H9 (cell line): Measurements from ENCODE around the gene WDR33. TPM values are rescaled to one million over a fixed set of nuclear protein-coding genes. Genes with fewer than 3 reads are reported as not detected.
A peak's percentile ranks its signal among the peaks of the same experiment; 100 is the strongest.

Source experiments
- DNase-seq: peaks from one replicate; pipeline ENCODE4 v3.0.0-alpha.2; 2017
- H2AFZ ChIP-seq: one replicate; pipeline ENCODE4 v1.6.1; 2013; ENCODE audit warnings: mild to moderate bottlenecking, low read length, control low read depth, moderate library complexity
- H2AK5ac ChIP-seq: 2 replicates; pipeline ENCODE4 v1.6.1; 2013; ENCODE audit warnings: low read length, control low read depth, mixed read lengths; ENCODE audit not compliant: insufficient read length
- H2BK120ac ChIP-seq: one replicate; pipeline ENCODE4 v1.6.1; 2013; ENCODE audit warnings: low read depth, mild to moderate bottlenecking, low read length, control low read depth, inconsistent platforms; ENCODE audit not compliant: poor library complexity, severe bottlenecking
- H2BK12ac ChIP-seq: 2 replicates; pipeline ENCODE4 v1.6.1; 2013; ENCODE audit warnings: low read length, control low read depth, mixed read lengths, low read depth; ENCODE audit not compliant: insufficient read length
- H2BK15ac ChIP-seq: 2 replicates; pipeline ENCODE4 v1.6.1; 2013; ENCODE audit warnings: low read depth, low read length, control low read depth
- H2BK20ac ChIP-seq: one replicate; pipeline ENCODE4 v1.6.1; 2013; ENCODE audit warnings: low read depth, mild to moderate bottlenecking, low read length, control low read depth, inconsistent platforms; ENCODE audit not compliant: poor library complexity, severe bottlenecking
- H2BK5ac ChIP-seq: 2 replicates; pipeline ENCODE4 v1.6.1; 2013; ENCODE audit warnings: low read length, control low read depth, mixed read lengths; ENCODE audit not compliant: insufficient read length
- H3K14ac ChIP-seq: 2 replicates; pipeline ENCODE4 v1.6.1; 2013; ENCODE audit warnings: low read length, control low read depth; ENCODE audit not compliant: insufficient read depth
- H3K18ac ChIP-seq: 2 replicates; pipeline ENCODE4 v1.6.1; 2013; ENCODE audit warnings: low read depth, mild to moderate bottlenecking, mixed read lengths, low read length, control low read depth; ENCODE audit not compliant: insufficient read length
- H3K23ac ChIP-seq: 2 replicates; pipeline ENCODE4 v1.6.1; 2013; ENCODE audit warnings: low read length, control low read depth, mixed read lengths, low read depth; ENCODE audit not compliant: insufficient read length
- H3K23me2 ChIP-seq: 2 replicates; pipeline ENCODE4 v1.6.1; 2013; ENCODE audit warnings: low read depth, mild to moderate bottlenecking, mixed read lengths, low read length, control low read depth; ENCODE audit not compliant: insufficient read length, poor library complexity, severe bottlenecking
- H3K27ac ChIP-seq: 2 replicates; pipeline ENCODE4 v1.5.1; 2013; ENCODE audit warnings: low read length, control low read depth, mixed read lengths, low read depth; ENCODE audit not compliant: insufficient read length
- H3K27me3 ChIP-seq: 2 replicates; pipeline ENCODE4 v1.6.1; 2013; ENCODE audit warnings: low read length, control low read depth, inconsistent platforms; ENCODE audit not compliant: insufficient read depth
- H3K4ac ChIP-seq: 2 replicates; pipeline ENCODE4 v1.6.1; 2013; ENCODE audit warnings: low read depth, mild to moderate bottlenecking, control low read depth, inconsistent platforms, low read length, moderate library complexity
- H3K4me1 ChIP-seq: 2 replicates; pipeline ENCODE4 v1.6.1; 2013; ENCODE audit warnings: low read length, control low read depth, inconsistent platforms; ENCODE audit not compliant: insufficient read depth
- H3K4me2 ChIP-seq: 2 replicates; pipeline ENCODE4 v1.6.1; 2013; ENCODE audit warnings: low read length, control low read depth, mixed read lengths; ENCODE audit not compliant: insufficient read length, insufficient read depth
- H3K56ac ChIP-seq: 2 replicates; pipeline ENCODE4 v1.6.1; 2013; ENCODE audit warnings: low read depth, mild to moderate bottlenecking, mixed read lengths, low read length, control low read depth; ENCODE audit not compliant: insufficient read length
- H3K79me1 ChIP-seq: 2 replicates; pipeline ENCODE4 v1.6.1; 2013; ENCODE audit warnings: low read depth, mild to moderate bottlenecking, moderate library complexity, low read length, control low read depth, inconsistent platforms; ENCODE audit not compliant: insufficient read depth, poor library complexity, severe bottlenecking
- H3K79me2 ChIP-seq: 2 replicates; pipeline ENCODE4 v1.6.1; 2013; ENCODE audit warnings: low read length, control low read depth, inconsistent platforms; ENCODE audit not compliant: insufficient read depth
- H3K9ac ChIP-seq: 2 replicates; pipeline ENCODE4 v1.6.1; 2013; ENCODE audit warnings: low read length, control low read depth, mixed read lengths; ENCODE audit not compliant: insufficient read length; ENCODE audit errors: extremely low read depth
- H3K9me3 ChIP-seq: one replicate; pipeline ENCODE4 v1.6.1; 2013; ENCODE audit warnings: low read depth, low read length, inconsistent platforms; ENCODE audit not compliant: control insufficient read depth
- H3T11ph ChIP-seq: one replicate; pipeline ENCODE4 v1.6.1; 2013; ENCODE audit warnings: mild to moderate bottlenecking, low read length, control low read depth, inconsistent platforms
- H4K20me1 ChIP-seq: one replicate; pipeline ENCODE4 v1.6.1; 2013; ENCODE audit not compliant: control insufficient read depth, insufficient read length, insufficient read depth
- H4K5ac ChIP-seq: 2 replicates; pipeline ENCODE4 v1.6.1; 2013; ENCODE audit warnings: low read depth, mild to moderate bottlenecking, mixed read lengths, low read length, control low read depth; ENCODE audit not compliant: insufficient read length
- H4K8ac ChIP-seq: replicated peaks from 2 replicates; pipeline ENCODE4 v1.6.1; 2013; ENCODE audit warnings: low read length, control low read depth, mixed read lengths, low read depth; ENCODE audit not compliant: insufficient read length
- H4K91ac ChIP-seq: 2 replicates; pipeline ENCODE4 v1.6.1; 2013; ENCODE audit warnings: low read depth, mild to moderate bottlenecking, moderate library complexity, mixed read lengths, low read length, control low read depth; ENCODE audit not compliant: insufficient read length
- H3K27ac Mint-ChIP-seq, 3 experiments: 2 replicates in 2 of 3; 3 replicates in 1 of 3; pipeline ENCODE4 v1.8.0; 2020 to 2021; ENCODE audit warnings: mixed read lengths in 3 of 3, mild to moderate bottlenecking in 1 of 3, moderate library complexity in 1 of 3
- H3K27me3 Mint-ChIP-seq: 2 replicates; pipeline ENCODE4 v1.8.0; 2021; ENCODE audit warnings: low read depth, mild to moderate bottlenecking, moderate library complexity, mixed read lengths
- H3K36me3 Mint-ChIP-seq, 3 experiments: 2 replicates in 2 of 3; 3 replicates in 1 of 3; pipeline ENCODE4 v1.8.0; 2020 to 2021; ENCODE audit warnings: low read depth in 3 of 3, mixed read lengths in 3 of 3; ENCODE audit not compliant: insufficient read depth in 1 of 3
- H3K4me1 Mint-ChIP-seq, 2 experiments: 2 replicates each; pipeline ENCODE4 v1.8.0; 2020; ENCODE audit warnings: mixed read lengths in 2 of 2
- H3K4me3 Mint-ChIP-seq, 2 experiments: 2 replicates in 1 of 2; 3 replicates in 1 of 2; pipeline ENCODE4 v1.8.0; 2020 to 2021; ENCODE audit warnings: mild to moderate bottlenecking in 2 of 2, mixed read lengths in 2 of 2, moderate library complexity in 1 of 2
- H3K9me3 Mint-ChIP-seq, 2 experiments: 2 replicates in 1 of 2; 3 replicates in 1 of 2; pipeline ENCODE4 v1.8.0; 2020; ENCODE audit warnings: mild to moderate bottlenecking in 2 of 2, mixed read lengths in 2 of 2, moderate library complexity in 1 of 2
- WGBS: extraction: QIAGEN DNeasy Blood & Tissue Kit; methylation state at CpG from one replicate; pipeline ENCODE4 v1.1.7; 2013; ENCODE audit warnings: missing lambda C conversion rate, low lambda C conversion rate, mixed read lengths; ENCODE audit not compliant: insufficient read length; ENCODE audit errors: extremely low coverage; 5-methylcytosine and 5-hydroxymethylcytosine counted together
- total RNA-seq: library from RNA; stranded (reverse); gene quantifications from 2 replicates; pipeline ENCODE4 v1.2.1, GENCODE V29; 2021
- TF ChIP-seq, protein P1 (sequence below): fragments of 200-600 bp; sonication (generic); conservative IDR thresholded peaks from 3 replicates; pipeline ENCODE4 v1.8.0; 2021; ENCODE audit warnings: antibody characterized with exemption, mild to moderate bottlenecking

The WDR33 gene
- total RNA-seq, 1 experiment from 2014 or later = 86.0 TPM

DNA sequence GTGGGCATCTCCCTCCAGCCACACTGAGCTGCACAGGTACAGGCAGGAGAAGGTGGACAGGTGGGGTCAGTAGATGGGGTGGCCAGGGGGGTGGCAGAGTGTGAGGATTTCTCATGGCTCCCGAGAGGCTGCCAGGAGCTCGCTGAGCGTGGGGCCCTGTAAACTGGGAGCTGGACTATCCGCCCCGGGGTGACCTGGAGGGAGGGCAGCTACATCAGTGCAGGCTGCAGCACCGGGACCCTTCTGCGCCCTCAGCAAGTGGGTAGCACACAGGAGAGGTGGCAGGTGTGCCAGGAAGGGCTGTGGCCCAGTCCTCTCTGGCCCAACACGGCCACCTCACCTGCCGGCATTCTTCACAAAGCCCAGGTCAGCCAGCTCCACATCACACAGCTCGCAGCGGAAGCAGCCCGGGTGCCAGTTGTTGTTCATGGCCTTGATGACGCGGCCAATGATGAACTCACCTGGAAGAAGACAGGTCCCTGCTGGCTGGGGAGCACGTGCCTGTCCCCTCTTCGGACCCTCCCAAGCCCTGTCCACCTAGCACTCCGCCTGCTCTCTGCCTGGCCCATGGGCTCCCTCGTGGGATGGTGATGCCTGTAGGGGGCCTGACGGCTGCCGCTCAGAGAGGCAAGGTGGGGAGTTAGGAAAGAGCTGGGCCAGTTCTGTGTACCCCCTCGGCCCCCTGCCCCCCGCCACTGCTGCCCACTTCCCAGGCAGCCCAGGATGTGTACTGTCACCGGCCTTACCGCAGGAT, 156.7 kb downstream of the WDR33 start:
- H3K56ac ChIP-seq = no peak overlapping the region
- no peak overlapping the region for H2AFZ ChIP-seq
- H2BK120ac ChIP-seq = no peak overlapping the region
- H2BK12ac ChIP-seq = no peak overlapping the region
- H4K91ac ChIP-seq = no peak overlapping the region
- H3K4ac ChIP-seq = no peak overlapping the region
- H3K9me3 Mint-ChIP-seq = no peaks in the 10 kb centered on the region
- H3K23ac ChIP-seq = no peak overlapping the region
- H3K4me2 ChIP-seq = no peak overlapping the region
- no peak overlapping the region for H3K27ac ChIP-seq
- TF ChIP-seq, protein P1, sequence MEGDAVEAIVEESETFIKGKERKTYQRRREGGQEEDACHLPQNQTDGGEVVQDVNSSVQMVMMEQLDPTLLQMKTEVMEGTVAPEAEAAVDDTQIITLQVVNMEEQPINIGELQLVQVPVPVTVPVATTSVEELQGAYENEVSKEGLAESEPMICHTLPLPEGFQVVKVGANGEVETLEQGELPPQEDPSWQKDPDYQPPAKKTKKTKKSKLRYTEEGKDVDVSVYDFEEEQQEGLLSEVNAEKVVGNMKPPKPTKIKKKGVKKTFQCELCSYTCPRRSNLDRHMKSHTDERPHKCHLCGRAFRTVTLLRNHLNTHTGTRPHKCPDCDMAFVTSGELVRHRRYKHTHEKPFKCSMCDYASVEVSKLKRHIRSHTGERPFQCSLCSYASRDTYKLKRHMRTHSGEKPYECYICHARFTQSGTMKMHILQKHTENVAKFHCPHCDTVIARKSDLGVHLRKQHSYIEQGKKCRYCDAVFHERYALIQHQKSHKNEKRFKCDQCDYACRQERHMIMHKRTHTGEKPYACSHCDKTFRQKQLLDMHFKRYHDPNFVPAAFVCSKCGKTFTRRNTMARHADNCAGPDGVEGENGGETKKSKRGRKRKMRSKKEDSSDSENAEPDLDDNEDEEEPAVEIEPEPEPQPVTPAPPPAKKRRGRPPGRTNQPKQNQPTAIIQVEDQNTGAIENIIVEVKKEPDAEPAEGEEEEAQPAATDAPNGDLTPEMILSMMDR = no peak
- H3K4me3 Mint-ChIP-seq = no peak overlapping the region
- no peak overlapping the region for H4K5ac ChIP-seq
- no peak overlapping the region for H4K8ac ChIP-seq
- H3K14ac ChIP-seq = 0 out of 2 replicates have a peak overlapping the region, but pooled peaks have one; percentile 18
- peaks cover 5% of the 10 kb centered on the region for H3K27me3 Mint-ChIP-seq
- no peak overlapping the region for H3K18ac ChIP-seq
- H2BK20ac ChIP-seq = no peak overlapping the region
- no CpG with 5 or more reads among the region's 24 CpGs for WGBS
- H4K20me1 ChIP-seq = no peaks in the 10 kb centered on the region
- DNase-seq = no peak
- no peak overlapping the region for H3K9ac ChIP-seq
- H3K27me3 ChIP-seq = no peaks in the 10 kb centered on the region
- no peaks in the 10 kb centered on the region for H3K9me3 ChIP-seq
- no peak overlapping the region for H2AK5ac ChIP-seq
- H3K4me1 Mint-ChIP-seq = peaks cover 11 to 20% of the 10 kb centered on the region in 2 experiments
- H3K23me2 ChIP-seq = peaks cover 4% of the 10 kb centered on the region
- H2BK5ac ChIP-seq = no peak overlapping the region
- no peaks in the 10 kb centered on the region for H3K79me2 ChIP-seq
- H3K4me1 ChIP-seq = no peaks in the 10 kb centered on the region
- no peak overlapping the region for H3K27ac Mint-ChIP-seq
- no peak overlapping the region for H2BK15ac ChIP-seq
- H3K36me3 Mint-ChIP-seq = no peaks in the 10 kb centered on the region
- H3T11ph ChIP-seq = no peak overlapping the region
- H3K79me1 ChIP-seq = no peaks in the 10 kb centered on the region
